ENCODE measurements around the gene TMBIM4. TPM values are rescaled to one million over a fixed set of nuclear protein-coding genes. Genes with fewer than 3 reads are reported as not detected.

TMBIM4 gene
- total and polyA plus RNA-seq, 4 donors: 58.6 to 154 (median 102) TPM

DNA sequence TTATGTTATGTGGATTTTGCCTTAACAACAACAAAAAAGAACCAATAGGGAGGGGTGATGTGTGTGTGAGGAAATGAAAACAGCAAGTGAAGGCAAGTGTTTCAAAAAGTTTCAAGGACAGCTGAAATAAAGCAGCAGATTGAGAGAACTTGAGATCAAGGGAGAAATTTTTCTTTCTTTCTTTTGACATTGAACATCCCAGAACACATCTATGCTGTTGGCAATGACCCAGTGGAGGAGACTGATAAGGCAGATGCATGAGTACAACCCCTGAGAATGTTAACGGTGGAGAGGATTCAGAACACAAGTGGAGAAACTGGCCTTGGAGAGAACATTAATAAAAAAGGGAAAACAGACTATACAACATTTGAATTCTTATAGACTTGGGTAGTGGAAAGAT lies 42.1 kb downstream of the TMBIM4 start (continued):
- TF ChIP-seq, protein P1, sequence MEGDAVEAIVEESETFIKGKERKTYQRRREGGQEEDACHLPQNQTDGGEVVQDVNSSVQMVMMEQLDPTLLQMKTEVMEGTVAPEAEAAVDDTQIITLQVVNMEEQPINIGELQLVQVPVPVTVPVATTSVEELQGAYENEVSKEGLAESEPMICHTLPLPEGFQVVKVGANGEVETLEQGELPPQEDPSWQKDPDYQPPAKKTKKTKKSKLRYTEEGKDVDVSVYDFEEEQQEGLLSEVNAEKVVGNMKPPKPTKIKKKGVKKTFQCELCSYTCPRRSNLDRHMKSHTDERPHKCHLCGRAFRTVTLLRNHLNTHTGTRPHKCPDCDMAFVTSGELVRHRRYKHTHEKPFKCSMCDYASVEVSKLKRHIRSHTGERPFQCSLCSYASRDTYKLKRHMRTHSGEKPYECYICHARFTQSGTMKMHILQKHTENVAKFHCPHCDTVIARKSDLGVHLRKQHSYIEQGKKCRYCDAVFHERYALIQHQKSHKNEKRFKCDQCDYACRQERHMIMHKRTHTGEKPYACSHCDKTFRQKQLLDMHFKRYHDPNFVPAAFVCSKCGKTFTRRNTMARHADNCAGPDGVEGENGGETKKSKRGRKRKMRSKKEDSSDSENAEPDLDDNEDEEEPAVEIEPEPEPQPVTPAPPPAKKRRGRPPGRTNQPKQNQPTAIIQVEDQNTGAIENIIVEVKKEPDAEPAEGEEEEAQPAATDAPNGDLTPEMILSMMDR (IDR thresholded peaks at IDR 0.05; ENCODE audit: low read depth, low read length, missing input control): no peak
- TF ChIP-seq GABPA (IDR thresholded peaks at IDR 0.05 in 1 of 2, conservative IDR thresholded peaks at IDR 0.05 in 1 of 2) (no peak), RAD21 (IDR thresholded peaks at IDR 0.05) (no peak), FOXA2 (IDR thresholded peaks at IDR 0.05) (no peak), HNF4A (conservative IDR thresholded peaks at IDR 0.05) (no peak)

DNA sequence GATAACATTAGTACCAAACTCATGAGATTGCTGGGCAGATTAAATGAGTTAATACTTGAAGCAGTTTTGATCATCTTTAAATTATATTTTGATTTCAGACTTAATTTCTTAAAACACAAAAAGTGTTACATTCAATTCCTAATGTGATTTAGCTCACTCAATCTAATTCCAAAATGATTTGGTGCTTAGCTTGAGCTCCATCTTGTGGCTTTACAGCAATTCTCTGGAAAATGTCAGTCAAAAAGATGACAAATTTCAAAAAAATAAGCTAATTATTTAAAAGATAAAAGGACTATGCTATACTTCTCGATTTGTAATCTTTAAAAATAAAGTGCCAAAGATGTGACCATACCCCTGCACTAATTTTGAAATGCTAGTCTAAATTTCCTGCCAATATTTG lies 49.3 kb downstream of the TMBIM4 start:
- DNase-seq (ENCODE audit: low spot score): no peak
- Histone ChIP-seq H3K9me3 (ENCODE audit: control insufficient read depth in 4 of 4, low read length in 3 of 4) (no peaks in the 10 kb centered on the region), H3K4me3 (ENCODE audit: low read depth in 1 of 3, low read length in 3 of 3) (no peak overlapping the region), H3K27me3 (ENCODE audit: control insufficient read depth in 4 of 4, insufficient read depth in 4 of 4, low read length in 3 of 4) (no peaks in the 10 kb centered on the region), H3K9ac (ENCODE audit: low read depth in 1 of 2, low read length in 2 of 2) (no peak overlapping the region), H3K36me3 (ENCODE audit: control insufficient read depth in 4 of 4, insufficient read depth in 3 of 4, low read depth in 1 of 4, low read length in 3 of 4) (peaks cover 6 to 33% (median 20%) of the 10 kb centered on the region in 4 donors), H3K4me1 (ENCODE audit: control insufficient read depth in 4 of 4, insufficient read depth in 4 of 4, low read length in 3 of 4) (no peaks in the 10 kb centered on the region), H3K27ac (ENCODE audit: low read depth in 1 of 2, low read length in 2 of 2) (no peak overlapping the region)
- WGBS: 83% methylated on average over 1 of the region's 1 CpG
- no peak for TF ChIP-seq NR2F2 (IDR thresholded peaks at IDR 0.05)
- TF ChIP-seq GABPA (IDR thresholded peaks at IDR 0.05 in 1 of 2, conservative IDR thresholded peaks at IDR 0.05 in 1 of 2): no peak
- TF ChIP-seq, protein P2, sequence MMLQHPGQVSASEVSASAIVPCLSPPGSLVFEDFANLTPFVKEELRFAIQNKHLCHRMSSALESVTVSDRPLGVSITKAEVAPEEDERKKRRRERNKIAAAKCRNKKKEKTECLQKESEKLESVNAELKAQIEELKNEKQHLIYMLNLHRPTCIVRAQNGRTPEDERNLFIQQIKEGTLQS (IDR thresholded peaks at IDR 0.05): no peak
- no peak for TF ChIP-seq RAD21 (IDR thresholded peaks at IDR 0.05)
- no peak for TF ChIP-seq JUND (IDR thresholded peaks at IDR 0.05)
- TF ChIP-seq, protein P3, sequence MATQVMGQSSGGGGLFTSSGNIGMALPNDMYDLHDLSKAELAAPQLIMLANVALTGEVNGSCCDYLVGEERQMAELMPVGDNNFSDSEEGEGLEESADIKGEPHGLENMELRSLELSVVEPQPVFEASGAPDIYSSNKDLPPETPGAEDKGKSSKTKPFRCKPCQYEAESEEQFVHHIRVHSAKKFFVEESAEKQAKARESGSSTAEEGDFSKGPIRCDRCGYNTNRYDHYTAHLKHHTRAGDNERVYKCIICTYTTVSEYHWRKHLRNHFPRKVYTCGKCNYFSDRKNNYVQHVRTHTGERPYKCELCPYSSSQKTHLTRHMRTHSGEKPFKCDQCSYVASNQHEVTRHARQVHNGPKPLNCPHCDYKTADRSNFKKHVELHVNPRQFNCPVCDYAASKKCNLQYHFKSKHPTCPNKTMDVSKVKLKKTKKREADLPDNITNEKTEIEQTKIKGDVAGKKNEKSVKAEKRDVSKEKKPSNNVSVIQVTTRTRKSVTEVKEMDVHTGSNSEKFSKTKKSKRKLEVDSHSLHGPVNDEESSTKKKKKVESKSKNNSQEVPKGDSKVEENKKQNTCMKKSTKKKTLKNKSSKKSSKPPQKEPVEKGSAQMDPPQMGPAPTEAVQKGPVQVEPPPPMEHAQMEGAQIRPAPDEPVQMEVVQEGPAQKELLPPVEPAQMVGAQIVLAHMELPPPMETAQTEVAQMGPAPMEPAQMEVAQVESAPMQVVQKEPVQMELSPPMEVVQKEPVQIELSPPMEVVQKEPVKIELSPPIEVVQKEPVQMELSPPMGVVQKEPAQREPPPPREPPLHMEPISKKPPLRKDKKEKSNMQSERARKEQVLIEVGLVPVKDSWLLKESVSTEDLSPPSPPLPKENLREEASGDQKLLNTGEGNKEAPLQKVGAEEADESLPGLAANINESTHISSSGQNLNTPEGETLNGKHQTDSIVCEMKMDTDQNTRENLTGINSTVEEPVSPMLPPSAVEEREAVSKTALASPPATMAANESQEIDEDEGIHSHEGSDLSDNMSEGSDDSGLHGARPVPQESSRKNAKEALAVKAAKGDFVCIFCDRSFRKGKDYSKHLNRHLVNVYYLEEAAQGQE (IDR thresholded peaks at IDR 0.05): no peak
- TF ChIP-seq HNF4G (IDR thresholded peaks at IDR 0.05): no peak
- no peak for TF ChIP-seq YY1 (IDR thresholded peaks at IDR 0.05)

DNA sequence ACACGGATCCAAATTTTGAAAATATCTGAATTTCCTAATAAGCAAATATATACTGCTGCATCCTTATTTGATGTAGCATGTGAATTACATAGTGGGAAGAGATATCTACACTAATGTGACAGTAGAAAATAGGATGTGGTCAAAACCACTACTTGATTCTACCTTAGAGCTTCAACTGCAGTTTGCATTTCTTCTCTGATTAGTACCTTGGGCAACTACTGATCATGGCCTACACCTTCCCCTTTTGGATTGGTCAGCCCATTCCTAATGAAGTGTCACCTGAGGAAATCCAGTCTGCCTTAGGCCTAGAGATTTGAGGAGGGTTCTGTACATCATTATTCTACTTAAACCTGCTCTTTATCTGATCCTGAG lies 49.9 kb downstream of the TMBIM4 start:
- Histone ChIP-seq H3K9me3 (ENCODE audit: control insufficient read depth in 4 of 4, low read length in 3 of 4) (no peaks in the 10 kb centered on the region), H3K4me3 (ENCODE audit: low read depth in 1 of 3, low read length in 3 of 3) (no peak overlapping the region), H3K36me3 (ENCODE audit: control insufficient read depth in 4 of 4, insufficient read depth in 3 of 4, low read depth in 1 of 4, low read length in 3 of 4) (peaks cover 6 to 27% (median 19%) of the 10 kb centered on the region in 4 donors), H3K27ac (ENCODE audit: low read depth in 1 of 2, low read length in 2 of 2) (no peak overlapping the region), H3K9ac (ENCODE audit: low read depth in 1 of 2, low read length in 2 of 2) (no peak overlapping the region), H3K4me1 (ENCODE audit: control insufficient read depth in 4 of 4, insufficient read depth in 4 of 4, low read length in 3 of 4) (no peaks in the 10 kb centered on the region), H3K27me3 (ENCODE audit: control insufficient read depth in 4 of 4, insufficient read depth in 4 of 4, low read length in 3 of 4) (no peaks in the 10 kb centered on the region)
- 86% methylated on average over 1 of the region's 1 CpG for WGBS
- no peak for DNase-seq (ENCODE audit: low spot score)
- TF ChIP-seq HNF4G (IDR thresholded peaks at IDR 0.05) (no peak), RAD21 (IDR thresholded peaks at IDR 0.05) (no peak), FOXA2 (IDR thresholded peaks at IDR 0.05) (no peak), SP1 (IDR thresholded peaks at IDR 0.05) (no peak), RXRA (IDR thresholded peaks at IDR 0.05) (no peak), GABPA (IDR thresholded peaks at IDR 0.05 in 1 of 2, conservative IDR thresholded peaks at IDR 0.05 in 1 of 2) (no peak), TAF1 (conservative IDR thresholded peaks at IDR 0.05) (no peak), YY1 (IDR thresholded peaks at IDR 0.05) (no peak), NR2F2 (IDR thresholded peaks at IDR 0.05) (no peak), JUND (IDR thresholded peaks at IDR 0.05) (no peak), EGR1 (IDR thresholded peaks at IDR 0.05; ENCODE audit: low read depth in 2 of 2) (no peak)
- TF ChIP-seq, protein P4, sequence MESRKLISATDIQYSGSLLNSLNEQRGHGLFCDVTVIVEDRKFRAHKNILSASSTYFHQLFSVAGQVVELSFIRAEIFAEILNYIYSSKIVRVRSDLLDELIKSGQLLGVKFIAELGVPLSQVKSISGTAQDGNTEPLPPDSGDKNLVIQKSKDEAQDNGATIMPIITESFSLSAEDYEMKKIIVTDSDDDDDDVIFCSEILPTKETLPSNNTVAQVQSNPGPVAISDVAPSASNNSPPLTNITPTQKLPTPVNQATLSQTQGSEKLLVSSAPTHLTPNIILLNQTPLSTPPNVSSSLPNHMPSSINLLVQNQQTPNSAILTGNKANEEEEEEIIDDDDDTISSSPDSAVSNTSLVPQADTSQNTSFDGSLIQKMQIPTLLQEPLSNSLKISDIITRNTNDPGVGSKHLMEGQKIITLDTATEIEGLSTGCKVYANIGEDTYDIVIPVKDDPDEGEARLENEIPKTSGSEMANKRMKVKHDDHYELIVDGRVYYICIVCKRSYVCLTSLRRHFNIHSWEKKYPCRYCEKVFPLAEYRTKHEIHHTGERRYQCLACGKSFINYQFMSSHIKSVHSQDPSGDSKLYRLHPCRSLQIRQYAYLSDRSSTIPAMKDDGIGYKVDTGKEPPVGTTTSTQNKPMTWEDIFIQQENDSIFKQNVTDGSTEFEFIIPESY (IDR thresholded peaks at IDR 0.05): no peak
- TF ChIP-seq, protein P5, sequence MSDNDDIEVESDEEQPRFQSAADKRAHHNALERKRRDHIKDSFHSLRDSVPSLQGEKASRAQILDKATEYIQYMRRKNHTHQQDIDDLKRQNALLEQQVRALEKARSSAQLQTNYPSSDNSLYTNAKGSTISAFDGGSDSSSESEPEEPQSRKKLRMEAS (IDR thresholded peaks at IDR 0.05): no peak
- TF ChIP-seq, protein P2 (IDR thresholded peaks at IDR 0.05): no peak
- TF ChIP-seq, protein P1 (IDR thresholded peaks at IDR 0.05; ENCODE audit: low read depth, low read length, missing input control): no peak
